ENCODE measurements around the gene ADGRL1.
"Not testable (repeated sequence)": the region's sequence is repeated elsewhere in the genome, so short reads cannot be mapped to it uniquely, and the experiment has no call there.

Gene ADGRL1

GRCh38 chr19:14158276-14159023 lies 47.5 kb downstream of the ADGRL1 start:
- DNase-seq, result no peak

GRCh38 chr19:14156971-14157717 lies 48.8 kb downstream of the ADGRL1 start:
- DNase-seq, result no peak

DNA sequence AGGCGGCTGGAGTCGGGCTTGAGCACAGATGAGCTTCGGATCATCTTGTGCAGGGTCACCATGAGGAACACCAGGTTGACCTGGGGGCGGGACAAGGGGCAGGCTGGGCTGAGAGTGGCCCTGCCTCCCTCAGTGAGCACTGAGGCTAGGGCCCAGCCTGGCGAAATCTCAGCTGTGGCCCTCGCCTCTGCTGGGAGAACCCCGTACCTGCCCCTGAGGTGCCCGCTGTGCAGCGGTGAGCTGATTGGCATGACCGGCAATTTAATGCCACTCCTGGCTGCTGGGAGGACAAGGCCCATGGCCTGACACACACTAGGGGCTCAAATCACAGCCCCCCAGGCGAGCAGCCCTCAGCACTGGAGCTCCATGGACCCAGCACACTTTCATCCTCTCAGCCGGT lies 49.8 kb downstream of the ADGRL1 start:
- no peak for DNase-seq

GRCh38 chr19:14155371-14155770 lies 50.6 kb downstream of the ADGRL1 start:
- no peak for DNase-seq

DNA sequence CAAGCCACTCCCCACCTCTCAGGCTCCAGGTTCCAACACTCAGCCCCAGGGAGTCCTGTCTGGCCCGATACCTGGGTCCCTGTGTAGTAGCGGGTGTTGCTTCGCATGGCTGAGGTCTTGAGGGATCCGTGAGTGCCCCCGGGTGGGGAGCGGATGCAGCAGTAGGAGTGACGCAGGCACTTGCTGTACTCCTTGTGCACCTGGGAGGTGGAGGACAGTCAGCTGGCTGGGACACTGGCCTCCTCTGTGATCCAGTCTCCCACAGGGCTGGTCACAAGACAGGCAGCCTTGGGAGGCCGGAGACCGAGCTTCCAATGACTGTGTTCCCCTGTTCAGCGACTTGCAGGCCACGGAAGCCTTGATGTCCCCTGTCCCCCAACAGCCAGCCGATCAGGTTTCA lies 53.3 kb downstream of the ADGRL1 start:
- DNase-seq, result no peak

GRCh38 chr19:14150770-14151661 lies 55.0 kb downstream of the ADGRL1 start:
- no peak for DNase-seq

GRCh38 chr19:14150041-14150769 lies 55.8 kb downstream of the ADGRL1 start:
- DNase-seq, result no peak

DNA sequence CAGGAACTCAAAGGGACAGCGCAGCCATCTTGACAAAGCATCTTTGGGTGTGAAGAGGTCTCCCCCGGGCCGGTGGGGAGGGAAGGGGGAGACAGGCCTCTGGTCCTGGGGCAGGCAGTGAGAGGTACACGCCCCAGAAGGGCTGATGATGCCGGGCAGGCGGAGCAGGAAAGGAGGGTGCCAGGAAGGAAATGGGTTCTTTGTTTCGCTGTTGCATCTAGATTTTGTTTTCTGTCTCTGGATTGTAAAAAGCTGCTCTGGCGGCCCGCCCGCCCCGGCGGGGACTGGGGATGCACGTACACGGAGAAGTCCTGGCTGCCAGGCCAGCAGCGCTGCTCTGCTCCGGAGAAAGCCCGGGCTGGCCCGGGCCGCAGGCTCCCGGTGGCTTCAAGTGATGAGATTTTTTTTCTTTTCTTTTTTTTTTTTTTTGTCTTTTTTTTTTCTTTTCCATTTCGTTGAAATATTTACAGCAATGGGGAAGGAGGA lies 56.4 kb downstream of the ADGRL1 start:
- peak; percentile 68 for DNase-seq

DNA sequence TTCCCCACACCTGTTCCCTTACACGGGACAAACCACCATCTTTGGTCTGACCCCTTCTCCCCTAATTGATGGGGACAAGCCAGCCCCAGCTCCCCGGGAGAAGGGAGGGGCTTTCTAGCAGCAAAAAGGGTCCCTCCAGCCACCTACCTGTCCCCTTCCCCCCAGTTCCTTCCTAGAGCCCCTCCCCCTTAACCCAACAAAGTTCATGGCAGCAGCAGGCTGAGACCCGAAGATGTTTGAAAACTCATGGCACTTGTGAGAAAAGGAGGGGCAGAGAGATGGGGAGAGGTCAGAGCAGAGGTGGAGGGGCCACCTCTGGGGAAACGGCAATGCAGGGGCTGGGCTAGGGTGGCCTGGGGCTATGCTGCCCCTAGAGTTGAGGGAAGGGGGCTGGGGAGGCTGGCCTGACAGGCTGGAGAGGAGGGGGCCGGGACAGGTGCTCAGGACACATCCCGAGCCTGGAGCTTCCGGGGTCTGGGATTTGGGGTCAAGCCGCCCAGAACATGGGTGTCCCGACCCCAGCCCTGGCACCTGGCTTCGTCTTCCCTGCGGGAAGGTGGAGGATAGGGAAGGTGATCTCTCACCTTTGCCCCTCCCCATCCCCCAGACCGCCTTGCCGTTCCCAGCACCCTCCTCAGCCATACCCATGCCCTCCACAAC lies 57.1 kb downstream of the ADGRL1 start:
- no peak for DNase-seq

DNA sequence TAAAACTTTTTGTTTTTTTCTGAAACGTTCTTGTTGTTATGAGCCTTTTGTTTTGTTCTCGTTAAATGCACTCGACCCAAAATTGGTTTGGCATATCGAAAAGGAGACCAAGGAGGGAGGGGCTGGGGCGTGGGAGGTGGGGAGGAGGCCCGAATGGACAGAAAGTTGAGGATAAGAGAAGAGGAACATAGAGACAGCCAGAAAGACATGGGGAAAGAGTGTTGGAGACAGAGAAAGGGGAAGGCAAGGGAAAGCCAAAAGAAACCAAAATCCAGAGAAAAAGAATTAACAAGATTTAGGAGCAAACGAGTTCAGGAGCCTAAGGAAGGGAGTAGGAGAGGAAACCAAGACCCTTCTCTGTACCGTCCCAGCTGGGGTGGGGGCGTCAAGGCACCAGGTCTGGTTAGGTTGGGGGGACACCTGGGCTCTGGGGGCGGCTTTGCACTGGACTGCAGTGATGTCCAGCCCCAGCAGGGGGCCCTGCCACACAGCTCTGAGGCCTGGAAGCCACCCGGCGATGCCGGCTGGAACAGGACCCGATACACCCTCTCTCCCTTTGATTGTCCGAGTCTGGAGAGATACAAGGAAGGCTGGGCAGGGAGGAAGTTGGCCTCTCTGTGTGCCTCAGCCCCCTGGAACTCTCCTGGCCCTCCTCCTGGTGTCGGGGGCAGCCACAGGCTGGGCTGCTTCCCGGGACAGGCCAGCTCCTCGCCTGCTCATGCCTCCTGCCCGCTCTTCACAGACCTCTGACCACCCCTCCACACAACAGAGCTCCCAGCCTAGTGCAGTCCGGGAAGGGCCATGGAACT lies 58.0 kb downstream of the ADGRL1 start:
- peak; percentile 69 for DNase-seq

DNA sequence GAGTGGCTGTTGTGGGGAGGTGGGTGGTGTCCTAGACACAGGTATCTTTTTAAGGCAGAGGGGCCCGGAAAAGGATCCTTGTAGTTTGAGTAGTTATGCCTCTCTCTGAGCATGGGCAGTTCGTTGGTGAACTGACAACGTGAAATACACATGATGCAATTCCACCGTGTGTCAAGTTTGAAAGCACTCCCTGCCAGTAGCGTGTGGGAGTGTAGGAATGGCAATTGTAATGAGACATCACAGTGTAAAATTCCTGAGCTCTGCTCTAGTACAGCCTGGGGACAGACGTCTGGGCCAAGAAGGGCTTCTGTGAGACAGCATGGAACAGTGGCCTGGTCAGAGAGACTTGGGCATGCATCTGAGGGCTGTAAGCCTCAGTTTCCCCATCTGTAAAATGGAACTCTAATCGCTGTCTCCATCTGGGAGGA lies 59.2 kb downstream of the ADGRL1 start:
- DNase-seq, result no peak

DNA sequence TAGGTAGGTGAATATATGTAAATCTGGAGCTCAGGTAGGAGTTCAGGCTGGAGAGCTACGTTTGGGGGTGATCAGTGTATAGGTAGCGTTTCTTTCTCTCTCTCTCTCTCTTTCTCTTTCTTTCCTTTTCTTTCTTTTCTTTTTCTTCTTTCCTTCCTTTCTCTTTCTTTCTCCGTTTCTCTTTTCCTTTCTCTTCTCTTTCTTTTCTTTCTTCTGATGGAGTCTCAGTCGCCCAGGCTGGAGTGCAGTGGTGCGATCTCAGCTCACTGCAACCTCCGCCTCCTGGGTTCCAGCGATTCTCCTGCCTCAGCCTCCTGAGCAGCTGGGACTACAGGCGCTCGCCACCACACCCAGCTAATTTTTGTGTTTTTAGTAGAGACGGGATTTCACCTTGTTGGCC lies 59.8 kb downstream of the ADGRL1 start:
- DNase-seq, result not testable (repeated sequence)

DNA sequence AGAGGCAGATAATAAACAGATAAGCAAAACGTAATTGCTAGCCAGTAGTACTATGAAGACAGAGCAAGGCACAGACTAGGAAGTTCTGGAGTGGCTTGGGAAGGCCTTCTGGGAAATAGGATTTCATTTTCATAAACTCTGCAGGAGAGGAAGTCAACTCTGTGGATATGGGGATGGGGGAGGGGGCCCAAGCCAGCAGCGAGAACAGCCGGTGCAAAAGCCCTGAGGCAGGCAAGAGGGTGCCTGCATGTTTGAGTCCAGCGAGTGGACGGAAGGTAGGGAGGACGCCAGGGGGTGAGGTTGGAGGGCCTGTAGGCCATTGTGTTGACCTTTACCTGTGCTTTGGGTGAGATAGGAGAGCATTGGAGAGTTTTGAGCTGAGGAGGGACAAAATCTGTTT lies 60.6 kb downstream of the ADGRL1 start:
- DNase-seq, result no peak

GRCh38 chr19:14142262-14143190 lies 63.4 kb downstream of the ADGRL1 start:
- no peak for DNase-seq

DNA sequence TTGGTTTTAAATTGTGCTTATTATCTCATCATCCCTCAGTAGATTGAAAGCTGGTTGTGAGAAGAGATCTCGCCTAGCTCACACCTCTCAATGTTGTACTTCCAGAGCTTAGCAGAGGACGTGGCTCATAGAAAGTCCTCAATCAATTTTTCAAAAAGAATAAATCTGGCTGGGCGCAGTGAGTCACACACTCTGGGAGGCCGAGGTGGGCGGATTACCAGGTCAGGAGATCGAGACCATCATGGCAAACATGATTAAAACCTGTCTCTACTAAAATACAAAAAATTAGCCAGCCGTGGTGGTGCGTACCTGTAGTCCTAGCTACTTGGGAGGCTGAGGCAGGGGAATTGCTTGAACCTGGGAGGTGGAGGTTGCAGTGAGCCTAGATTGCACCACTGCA lies 64.9 kb downstream of the ADGRL1 start:
- no peak for DNase-seq

- no peak for DNase-seq
These were observed 66.0 kb downstream of the ADGRL1 start for GRCh38 chr19:14139944-14140343.

DNA sequence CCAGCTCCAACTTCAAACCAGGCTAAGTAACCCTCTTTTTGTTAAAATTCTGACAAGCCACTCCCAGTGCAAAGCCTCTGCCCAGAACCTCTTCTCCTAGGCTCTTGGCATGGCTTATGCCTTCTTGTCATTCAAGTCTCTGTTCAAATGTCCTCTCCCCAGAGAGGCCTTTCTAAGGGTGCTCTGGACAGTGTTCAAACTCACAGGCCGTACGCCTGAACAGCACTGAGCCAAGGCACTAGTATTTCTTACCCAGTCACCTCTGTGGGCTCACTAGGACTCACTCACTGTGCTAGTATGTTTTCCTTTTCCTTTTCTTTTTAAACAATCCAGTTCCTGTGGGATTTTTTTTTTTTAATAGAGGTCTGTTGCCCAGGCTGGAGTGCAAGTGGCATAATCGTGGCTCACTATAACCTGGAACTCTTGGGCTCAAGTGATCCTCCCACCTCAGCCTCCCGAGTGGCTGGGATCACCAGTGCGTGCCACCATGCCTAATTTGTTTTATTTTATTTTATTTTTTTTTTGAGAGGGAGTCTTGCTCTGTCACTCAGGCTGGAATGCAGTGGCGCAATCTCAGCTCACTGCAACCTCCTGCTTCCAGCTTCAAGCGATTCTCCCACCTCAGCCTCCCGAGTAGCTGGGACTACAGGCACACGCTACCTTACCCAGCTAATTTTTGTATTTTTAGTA lies 67.2 kb downstream of the ADGRL1 start:
- DNase-seq, result peak; percentile 27

DNA sequence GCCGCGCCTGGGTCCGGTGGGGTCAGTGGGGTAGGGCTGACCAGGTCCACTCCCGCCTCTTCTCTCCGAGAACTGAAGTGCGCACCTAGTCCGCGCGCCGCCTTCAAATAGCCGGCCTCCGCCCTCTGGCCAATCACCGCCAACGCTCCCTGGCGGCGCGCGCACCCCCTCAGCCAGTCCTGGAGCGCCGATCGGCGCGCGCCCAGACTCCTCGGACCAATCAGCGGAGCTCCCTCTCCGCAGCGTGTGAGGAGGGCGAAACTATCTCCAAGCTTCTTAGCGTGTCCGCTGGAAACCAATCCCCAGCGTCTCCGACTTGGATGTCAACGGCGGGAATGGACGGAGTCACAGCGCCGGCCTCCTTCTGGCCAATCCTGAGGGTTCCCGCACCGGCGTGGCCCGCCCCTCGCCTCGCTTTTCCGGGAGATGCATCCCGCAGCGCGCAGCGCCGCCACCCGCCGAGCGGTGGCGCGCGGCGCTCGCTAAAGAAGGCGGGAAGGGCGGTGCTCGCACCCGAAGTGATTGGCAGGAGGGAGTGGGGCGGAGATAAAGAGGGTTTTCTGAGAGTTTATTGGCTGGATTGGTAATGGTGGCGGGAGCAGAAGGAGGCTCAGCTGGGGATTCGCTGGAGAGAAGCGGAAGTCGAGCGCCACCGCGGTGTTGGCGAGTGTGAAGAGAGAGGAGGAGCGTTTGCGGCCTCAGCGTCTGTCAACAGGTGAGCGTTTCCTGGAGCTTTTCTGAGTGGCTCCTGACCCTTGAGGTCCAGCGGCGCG lies 69.3 kb downstream of the ADGRL1 start, which contains the start of gene ASF1B:
TSS of gene ASF1B (minus strand) at position 81 of the 773 bp plus-strand sequence. CDS start 133 bp downstream, outside the sequence.
- peak; percentile 99 for DNase-seq

Measured in midbrain (tissue), 1 donor.